Lung (tissue), 12 donors: Measurements from ENCODE around the gene YWHAG. TPM values are rescaled to one million over a fixed set of nuclear protein-coding genes. Genes with fewer than 3 reads are reported as not detected.
"Not testable (repeated sequence)": the region's sequence is repeated elsewhere in the genome, so short reads cannot be mapped to it uniquely, and the experiment has no call there.

Experiments
- ATAC-seq: fragments of 200-7000 bp; cut with Tn5 transposase; one replicate; pipeline ENCODE4 v1.9.1; 2020; ENCODE audit warnings: moderate number of reproducible peaks; ENCODE audit not compliant: insufficient read depth, low FRiP score
- DNase-seq, 3 donors: peaks; one replicate each; pipeline ENCODE4 v3.0.0-alpha.2; 2013 to 2017
- H3K27ac ChIP-seq, 2 donors: one replicate each; pipeline ENCODE4 v1.5.1; 2013; ENCODE audit warnings: mild to moderate bottlenecking in 2 of 2, moderate library complexity in 2 of 2, control low read depth in 1 of 2, inconsistent platforms in 1 of 2, low read depth in 1 of 2, low read length in 1 of 2
- H3K27me3 ChIP-seq, 3 donors: one replicate each; pipeline ENCODE4 v1.5.1; 2013; ENCODE audit warnings: low read length in 2 of 3; ENCODE audit not compliant: control insufficient read depth in 3 of 3, insufficient read depth in 3 of 3
- H3K36me3 ChIP-seq, 4 donors: one replicate each; pipeline ENCODE4 v1.5.1; 2013; ENCODE audit warnings: low read length in 4 of 4, mild to moderate bottlenecking in 1 of 4, moderate library complexity in 1 of 4; ENCODE audit not compliant: control insufficient read depth in 4 of 4, insufficient read depth in 4 of 4
- H3K4me1 ChIP-seq, 5 donors: one replicate each; pipeline ENCODE4 v1.5.1; 2013; ENCODE audit warnings: low read length in 5 of 5, mild to moderate bottlenecking in 2 of 5, moderate library complexity in 1 of 5; ENCODE audit not compliant: control insufficient read depth in 5 of 5, insufficient read depth in 5 of 5
- H3K4me3 ChIP-seq: one replicate; pipeline ENCODE4 v1.5.1; 2013; ENCODE audit warnings: mild to moderate bottlenecking, control low read depth, moderate library complexity
- H3K9ac ChIP-seq, 2 donors: one replicate each; pipeline ENCODE4 v1.5.1; 2013; ENCODE audit warnings: low read length in 2 of 2, control low read depth in 1 of 2; ENCODE audit not compliant: insufficient read depth in 1 of 2
- H3K9me3 ChIP-seq, 4 donors: one replicate each; pipeline ENCODE4 v1.5.1; 2013; ENCODE audit warnings: low read length in 3 of 4, mild to moderate bottlenecking in 1 of 4, moderate library complexity in 1 of 4; ENCODE audit not compliant: control insufficient read depth in 4 of 4, insufficient read depth in 3 of 4
- CTCF ChIP-seq: IDR thresholded peaks from 2 replicates; pipeline ENCODE4 v1.5.1; 2012; ENCODE audit warnings: mild to moderate bottlenecking; ENCODE audit errors: control extremely low read depth, extremely low read depth
- WGBS, 2 donors: extraction: QIAGEN DNeasy Blood & Tissue Kit; methylation state at CpG; one replicate each; pipeline ENCODE4 v1.1.7; 2013; 5-methylcytosine and 5-hydroxymethylcytosine counted together
- polyA plus RNA-seq, 2 donors: library from polyadenylated mRNA; stranded (reverse); fragments of 200-250 nt; gene quantifications; one replicate each; pipeline ENCODE4 v1.2.1, GENCODE V29; 2013
- total RNA-seq, 2 donors: library from RNA; depleted of rRNA in 1 of 2; stranded (reverse); fragments of >200 nt in 1 of 2; gene quantifications; one replicate each; pipeline ENCODE4 v1.2.1, GENCODE V29; 2014 to 2021
- donor health status: control.
- donor health status: control.
- donor health status: Bipolar disorder and iron deficiency.
- donor health status: healthy.
- donor health status: DM: yes; HTN: yes; CAD: no.

Gene YWHAG
- total and polyA plus RNA-seq, 4 donors, result 34.3 to 123 (median 82.9) TPM

GRCh38 chr7:76397409-76398183 is 38.8 kb upstream of the YWHAG start:
- 14 to 20% methylated on average over 42 to 45 of the region's 45 CpGs for WGBS, 2 donors
- Histone ChIP-seq H3K9ac (no peak overlapping the region), H3K4me1 (peaks cover 0 to 21% (median 8%) of the 10 kb centered on the region in 5 donors)

GRCh38 chr7:76396864-76397263 is 38.1 kb upstream of the YWHAG start:
- Histone ChIP-seq H3K4me3 (no peak overlapping the region), H3K9me3 (peaks cover 0 to 1% (median 0%) of the 10 kb centered on the region in 4 donors), H3K9ac (no peak overlapping the region), H3K4me1 (peaks cover 0 to 23% (median 8%) of the 10 kb centered on the region in 5 donors), H3K36me3 (no peaks in the 10 kb centered on the region), H3K27me3 (no peaks in the 10 kb centered on the region), H3K27ac (no peak overlapping the region)
- 64 to 70% methylated on average over 8 of the region's 8 CpGs for WGBS, 2 donors
- DNase-seq, result no peak
- ATAC-seq, result no peak
- no peak for TF ChIP-seq CTCF

More at GRCh38 chr7:76397409-76398183, 38.8 kb upstream of the YWHAG start:
- no peak overlapping the region for H3K27ac ChIP-seq
- H3K4me3 ChIP-seq, result peak overlapping the region; percentile 50
- peak; percentile 69 for ATAC-seq
- H3K36me3 ChIP-seq, result no peaks in the 10 kb centered on the region
- peaks cover 0 to 1% (median 0%) of the 10 kb centered on the region in 4 donors for H3K9me3 ChIP-seq
- no peak for TF ChIP-seq CTCF
- DNase-seq, result peak; percentile 46 to 71 (median 71)
- H3K27me3 ChIP-seq, result no peaks in the 10 kb centered on the region

- no peak for TF ChIP-seq CTCF
- no peaks in the 10 kb centered on the region for H3K36me3 ChIP-seq
- no peak overlapping the region for H3K9ac ChIP-seq
- H3K27me3 ChIP-seq, result no peaks in the 10 kb centered on the region
- 72 to 86% methylated on average over 13 of the region's 13 CpGs for WGBS, 2 donors
- H3K9me3 ChIP-seq, result peaks cover 0 to 1% (median 0%) of the 10 kb centered on the region in 4 donors
- peaks cover 0 to 23% (median 8%) of the 10 kb centered on the region in 5 donors for H3K4me1 ChIP-seq
- no peak for ATAC-seq
- H3K27ac ChIP-seq, result no peak overlapping the region
- peak; percentile 79 to 80 (median 79) for DNase-seq
- no peak overlapping the region for H3K4me3 ChIP-seq
Observed at GRCh38 chr7:76395965-76396726, 37.4 kb upstream of the YWHAG start.

GRCh38 chr7:76395605-76395964 is 36.8 kb upstream of the YWHAG start:
- peaks cover 0 to 23% (median 8%) of the 10 kb centered on the region in 5 donors for H3K4me1 ChIP-seq
- not testable (repeated sequence) for H3K36me3 ChIP-seq, H3K9me3 ChIP-seq, H3K27ac ChIP-seq, DNase-seq, H3K9ac ChIP-seq, H3K27me3 ChIP-seq, ATAC-seq, H3K4me3 ChIP-seq
- 85 to 96% methylated on average over 11 of the region's 11 CpGs for WGBS, 2 donors
